ENCODE measurements around the gene SHROOM3.
A peak's percentile ranks its signal among the peaks of the same experiment; 100 is the strongest.

The SHROOM3 gene

DNA sequence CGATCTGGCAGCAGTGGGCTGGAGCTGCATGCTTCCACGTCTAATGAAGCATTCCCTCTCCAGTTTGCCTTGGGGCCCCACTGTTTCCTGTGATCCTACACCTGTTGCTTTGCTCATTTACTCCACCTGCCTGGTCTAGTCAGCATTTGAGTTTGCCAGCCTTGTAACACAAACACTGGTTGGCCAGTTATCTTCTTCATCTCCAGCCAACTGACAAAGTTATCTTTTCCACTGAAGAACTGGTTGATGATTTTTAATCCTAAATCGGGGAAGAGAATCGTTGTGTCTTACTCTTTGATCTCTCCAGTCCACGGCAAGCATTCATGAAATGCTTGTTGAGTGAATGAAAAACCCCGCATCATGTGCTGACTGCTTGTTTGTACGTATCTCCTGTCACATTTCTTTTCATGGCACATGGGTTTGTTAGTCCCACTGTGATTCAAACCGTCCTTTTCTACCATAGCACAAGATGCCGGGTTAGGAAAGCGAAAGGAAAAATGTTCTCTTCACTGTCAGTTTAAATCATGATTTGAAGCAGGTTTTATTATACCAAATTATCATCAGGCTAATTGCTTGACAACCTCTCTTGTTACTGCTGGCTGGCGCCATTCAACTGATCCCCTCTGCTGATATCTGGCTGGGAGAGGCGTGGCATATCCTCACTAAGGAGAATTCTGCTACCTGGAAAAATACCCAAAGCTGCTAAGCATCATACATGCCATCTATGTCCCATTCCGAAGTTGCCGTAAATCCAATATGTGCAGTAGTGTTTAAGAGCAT, 144.8 kb downstream of the SHROOM3 start:
- no peak overlapping the region for H3K4me3 ChIP-seq (ENCODE audit: low read depth, low read length)
- no peak for TF ChIP-seq CTCF (conservative IDR thresholded peaks at IDR 0.05; ENCODE audit: low read depth, low read length)

GRCh38 chr4:76581077-76581962, 146.3 kb downstream of the SHROOM3 start:
- H3K4me3 ChIP-seq (ENCODE audit: low read depth, low read length) = no peak overlapping the region
- DNase-seq (ENCODE audit: low read depth) = no peak
- TF ChIP-seq CTCF (conservative IDR thresholded peaks at IDR 0.05; ENCODE audit: low read depth, low read length) = no peak

More for the DNA sequence above, 144.8 kb downstream of the SHROOM3 start:
- no peak for DNase-seq (ENCODE audit: low read depth)

GRCh38 chr4:76582074-76582816, 147.2 kb downstream of the SHROOM3 start:
- no peak for TF ChIP-seq CTCF (conservative IDR thresholded peaks at IDR 0.05; ENCODE audit: low read depth, low read length)
- no peak for DNase-seq (ENCODE audit: low read depth)

DNA sequence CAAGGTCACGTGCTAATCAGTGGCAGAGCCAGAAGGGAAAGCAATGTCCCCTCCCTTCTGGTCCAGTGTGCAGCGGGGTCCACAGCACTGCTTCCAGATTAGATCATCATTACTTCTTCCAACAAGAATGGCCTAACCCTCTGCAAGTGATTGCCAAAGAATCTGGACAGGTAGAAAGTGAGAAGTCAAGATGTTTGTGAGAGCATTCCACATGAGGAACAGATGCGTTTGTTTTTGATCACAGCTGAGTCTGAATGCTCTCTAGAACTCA, 147.7 kb downstream of the SHROOM3 start:
- no peak overlapping the region for H3K4me3 ChIP-seq (ENCODE audit: low read depth, low read length)
- TF ChIP-seq CTCF (conservative IDR thresholded peaks at IDR 0.05; ENCODE audit: low read depth, low read length) = no peak
- no peak for DNase-seq (ENCODE audit: low read depth)

More at GRCh38 chr4:76582074-76582816, 147.2 kb downstream of the SHROOM3 start:
- no peak overlapping the region for H3K4me3 ChIP-seq (ENCODE audit: low read depth, low read length)

GRCh38 chr4:76584241-76585152, 149.5 kb downstream of the SHROOM3 start:
- no peak for TF ChIP-seq CTCF (conservative IDR thresholded peaks at IDR 0.05; ENCODE audit: low read depth, low read length)
- no peak for DNase-seq (ENCODE audit: low read depth)
- no peak overlapping the region for H3K4me3 ChIP-seq (ENCODE audit: low read depth, low read length)

GRCh38 chr4:76585272-76585671, 150.2 kb downstream of the SHROOM3 start:
- H3K4me3 ChIP-seq (ENCODE audit: low read depth, low read length) = no peak overlapping the region
- TF ChIP-seq CTCF (conservative IDR thresholded peaks at IDR 0.05; ENCODE audit: low read depth, low read length) = no peak
- DNase-seq (ENCODE audit: low read depth) = peak; percentile 76
